Stimulated activated CD8-positive, alpha-beta memory T cell treated with anti-CD3 and anti-CD28 coated beads, Interleukin-7, amount 100 ng/mL, for 48 hours (primary cell): Measurements from ENCODE around the gene ERC2.

Source experiments
- DNase-seq, 2 donors: peaks; one replicate each; pipeline ENCODE4 v3.0.0-alpha.2; 2020; ENCODE audit warnings: low read depth in 1 of 2; ENCODE audit errors: extremely low read depth in 1 of 2

ERC2 gene

GRCh38 chr3:55554634-55555425, 913.4 kb downstream of the ERC2 start:
- DNase-seq: no peak

- no peak for DNase-seq
These were observed 916.6 kb downstream of the ERC2 start for GRCh38 chr3:55551644-55552043.

GRCh38 chr3:55549177-55549576, 919.1 kb downstream of the ERC2 start:
- DNase-seq: no peak

GRCh38 chr3:55546866-55547669, 921.2 kb downstream of the ERC2 start:
- DNase-seq: no peak

- no peak for DNase-seq
These were observed 922.3 kb downstream of the ERC2 start for GRCh38 chr3:55545995-55546394.

DNA sequence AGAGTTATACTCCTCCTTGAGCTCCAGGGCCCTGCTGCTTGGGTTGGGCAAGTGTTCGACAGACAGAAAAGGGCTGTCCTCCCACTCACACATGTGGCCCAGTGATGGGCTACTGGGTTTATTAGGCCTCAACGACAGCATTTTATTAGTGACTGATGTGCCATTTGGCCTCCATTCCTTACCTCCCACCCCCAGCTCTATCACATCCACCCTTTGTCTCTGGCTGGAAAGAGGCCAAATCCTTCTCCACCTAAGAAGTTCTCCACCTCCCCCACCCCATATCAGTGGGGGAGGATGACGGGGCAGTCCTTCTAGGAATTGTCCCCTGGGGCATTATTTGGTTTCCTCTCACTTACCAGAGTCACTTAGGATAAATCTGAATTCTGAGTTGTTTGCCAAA, 924.0 kb downstream of the ERC2 start:
- DNase-seq: no peak

DNA sequence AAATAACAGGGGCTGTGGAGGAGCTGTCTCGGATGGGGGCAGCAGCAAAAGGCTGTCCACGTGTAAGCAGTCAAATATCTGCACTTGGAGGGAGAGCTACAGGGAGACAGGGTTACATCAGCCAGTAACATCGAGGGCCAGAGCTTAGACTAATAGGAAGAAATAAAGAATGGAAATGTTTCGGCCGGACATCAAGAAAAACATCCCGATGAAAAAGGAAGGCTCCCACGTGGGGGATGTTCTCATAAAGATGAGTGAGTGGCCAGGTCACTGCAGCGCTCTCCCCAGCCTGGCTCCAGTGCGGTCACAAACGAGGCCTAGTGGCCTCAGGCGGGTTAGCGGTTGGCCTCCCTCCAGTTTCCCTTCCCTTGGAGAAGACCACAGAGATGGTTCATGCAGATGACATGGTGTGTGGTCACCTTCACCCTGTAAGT, 925.1 kb downstream of the ERC2 start:
- DNase-seq: no peak

GRCh38 chr3:55541456-55541855, 926.8 kb downstream of the ERC2 start:
- no peak for DNase-seq

GRCh38 chr3:55541016-55541415, 927.3 kb downstream of the ERC2 start:
- no peak for DNase-seq

DNA sequence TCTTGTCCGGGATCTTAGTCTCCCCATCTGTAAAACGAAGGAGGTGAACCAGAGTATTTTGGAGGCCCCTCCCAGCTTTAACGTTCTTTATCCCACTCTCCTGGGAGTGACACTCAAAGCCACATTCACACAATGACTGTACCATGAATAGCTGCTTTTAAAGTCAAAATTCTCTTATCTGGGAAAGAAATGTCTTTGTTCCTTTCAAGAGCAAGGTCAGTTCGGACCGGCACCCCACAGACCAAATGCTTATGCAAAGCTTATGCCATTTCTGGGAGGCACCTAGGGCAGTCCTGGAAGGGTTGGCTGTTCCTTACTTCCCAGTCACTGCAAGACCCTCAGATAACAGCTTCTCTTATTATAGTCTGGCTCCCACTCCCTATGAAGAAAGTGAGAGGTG, 927.7 kb downstream of the ERC2 start:
- no peak for DNase-seq

GRCh38 chr3:55538158-55538557, 930.1 kb downstream of the ERC2 start:
- no peak for DNase-seq

- no peak for DNase-seq
These were observed 930.7 kb downstream of the ERC2 start for GRCh38 chr3:55537563-55537962.

DNA sequence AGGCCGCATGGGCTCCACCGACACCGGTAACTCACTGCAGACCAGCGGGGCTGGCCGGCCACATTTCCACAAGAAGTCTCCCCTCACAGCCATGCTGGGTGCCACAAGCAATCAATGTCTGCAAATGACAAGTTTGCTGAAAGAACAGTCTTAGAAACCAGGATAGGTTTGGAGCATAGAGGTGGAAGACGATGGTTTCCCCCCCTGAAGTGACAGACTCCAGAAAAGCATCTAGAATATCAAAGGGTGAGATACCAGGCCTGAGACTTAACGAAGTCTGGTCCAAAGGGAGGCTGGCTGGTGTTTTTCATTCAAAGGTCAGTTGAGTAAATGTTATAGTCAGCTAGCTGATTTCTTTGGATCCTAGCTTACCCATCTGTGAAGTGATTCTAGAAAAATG, 931.1 kb downstream of the ERC2 start:
- DNase-seq: no peak

- DNase-seq: no peak
These were observed 933.4 kb downstream of the ERC2 start for GRCh38 chr3:55534876-55535275.

DNA sequence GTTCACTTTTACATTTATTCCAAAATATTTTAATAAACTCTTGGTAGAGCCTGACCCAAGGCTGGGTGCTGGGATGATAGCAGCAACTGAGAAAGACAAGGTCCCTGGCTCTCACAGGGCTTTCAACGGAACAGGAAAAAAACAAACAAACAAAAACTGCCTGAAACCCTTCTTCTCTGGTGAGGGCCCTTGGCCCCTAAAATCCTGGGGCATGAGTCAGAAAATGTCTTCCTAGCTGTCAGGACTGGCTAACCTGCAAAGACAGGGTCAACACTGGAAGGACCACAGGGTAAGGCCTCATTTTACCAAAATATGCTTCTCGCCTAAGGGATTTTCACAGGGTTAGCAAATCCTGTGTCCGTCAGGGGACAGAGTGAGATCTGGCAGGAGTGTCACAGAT, 935.5 kb downstream of the ERC2 start:
- no peak for DNase-seq

DNA sequence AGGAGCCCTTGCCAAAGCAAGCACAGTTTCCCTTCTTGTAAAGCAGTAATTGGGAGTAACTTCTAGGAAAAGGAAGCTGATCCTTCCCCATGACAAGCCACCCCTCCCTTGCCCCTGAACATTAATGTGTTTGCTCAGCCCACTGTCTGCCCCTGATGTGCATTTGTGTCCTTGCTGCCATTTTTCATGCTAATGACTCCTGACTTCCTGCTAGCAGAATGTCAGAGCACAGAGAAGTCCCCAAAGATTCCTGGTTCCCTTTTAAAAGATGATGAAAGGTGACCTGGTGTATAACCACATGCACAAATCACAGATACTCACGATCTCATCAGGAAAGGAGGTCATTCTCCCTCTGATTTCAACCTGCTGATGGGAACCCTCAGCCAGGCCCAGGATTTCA, 936.9 kb downstream of the ERC2 start:
- no peak for DNase-seq

GRCh38 chr3:55527361-55527760, 940.9 kb downstream of the ERC2 start:
- DNase-seq: no peak

DNA sequence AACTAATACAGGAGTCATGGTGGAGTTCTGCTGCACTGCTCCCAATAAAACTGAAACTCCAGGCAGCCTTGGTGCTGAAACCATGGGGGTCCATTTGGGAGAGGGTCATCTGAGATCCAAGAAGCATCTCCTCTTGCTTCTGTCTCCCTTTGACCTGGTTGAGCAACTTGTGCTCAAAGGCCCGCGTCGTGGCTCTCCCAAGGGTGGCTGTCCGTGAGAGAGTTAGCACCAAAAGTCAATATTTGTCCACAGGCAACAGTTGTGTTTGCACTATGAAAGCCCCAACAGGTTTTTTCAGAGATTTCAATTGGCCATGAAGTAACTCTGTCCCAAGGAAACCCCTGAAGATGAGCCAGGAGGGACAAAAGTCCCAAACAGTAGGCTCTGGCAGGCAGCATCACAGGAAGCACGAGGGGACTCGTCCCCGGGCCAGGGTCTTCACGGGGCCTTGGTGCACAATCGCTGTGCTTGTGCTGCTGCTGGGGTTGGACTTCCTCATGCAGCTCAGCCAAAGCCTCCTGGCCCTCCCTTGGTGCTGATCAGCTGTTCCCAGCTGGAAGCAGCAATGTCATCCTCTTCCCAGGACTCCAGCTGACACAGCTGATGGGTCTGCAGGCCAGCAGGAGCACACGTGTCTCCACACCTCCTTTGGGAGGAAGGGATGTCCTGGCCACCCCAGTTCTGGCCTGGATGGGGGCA, 941.8 kb downstream of the ERC2 start:
- no peak for DNase-seq

GRCh38 chr3:55525436-55525835, 942.8 kb downstream of the ERC2 start:
- no peak for DNase-seq

GRCh38 chr3:55524565-55525244, 943.6 kb downstream of the ERC2 start:
- no peak for DNase-seq

- no peak for DNase-seq
These were observed 944.8 kb downstream of the ERC2 start for GRCh38 chr3:55523471-55523870.
